ENCODE measurements around the gene CAMSAP3. TPM values are rescaled to one million over a fixed set of nuclear protein-coding genes. Genes with fewer than 3 reads are reported as not detected.
A peak's percentile ranks its signal among the peaks of the same experiment; 100 is the strongest.

Gene CAMSAP3
- total RNA-seq, 4 donors from 2014 or later = 0.11 to 0.42 (median 0.18) TPM

GRCh38 chr19:7648265-7649014, 52.8 kb downstream of the CAMSAP3 start:
- WGBS = 82% methylated on average over 11 of the region's 15 CpGs
- H3K4me3 ChIP-seq = no peak overlapping the region
- H3K36me3 ChIP-seq = no peaks in the 10 kb centered on the region
- intact Hi-C loops (cut with DNase I) = no loop called here
- H3K4me1 ChIP-seq = peaks cover 0 to 8% (median 6%) of the 10 kb centered on the region in 4 donors
- DNase-seq (ENCODE audit: extremely low spot score) = no peak
- H3K27me3 ChIP-seq = peaks cover 0 to 77% (median 2%) of the 10 kb centered on the region in 4 donors
- H3K9me3 ChIP-seq = no peaks in the 10 kb centered on the region
- H3K27ac ChIP-seq (replicated peaks in 1 of 4) = no peak overlapping the region
- no peak for TF ChIP-seq POLR2AphosphoS5 (IDR thresholded peaks at IDR 0.05)
- TF ChIP-seq EP300 (IDR thresholded peaks at IDR 0.05) = no peak
- no peak for TF ChIP-seq CTCF (IDR thresholded peaks at IDR 0.05)
- TF ChIP-seq POLR2A (IDR thresholded peaks at IDR 0.05; ENCODE audit: low read depth) = no peak

- H3K36me3 ChIP-seq = no peaks in the 10 kb centered on the region
- H3K27ac ChIP-seq (replicated peaks in 1 of 4) = no peak overlapping the region
- DNase-seq (ENCODE audit: extremely low spot score) = no peak
- H3K4me1 ChIP-seq = peaks cover 0 to 8% (median 6%) of the 10 kb centered on the region in 4 donors
- WGBS = 38% methylated on average over 2 of the region's 2 CpGs
- H3K27me3 ChIP-seq = peaks cover 0 to 62% (median under 1%) of the 10 kb centered on the region in 4 donors
- intact Hi-C loops (cut with DNase I) = no loop called here
- no peak overlapping the region for H3K4me3 ChIP-seq
- no peaks in the 10 kb centered on the region for H3K9me3 ChIP-seq
- TF ChIP-seq CTCF (IDR thresholded peaks at IDR 0.05) = no peak
- no peak for TF ChIP-seq POLR2A (IDR thresholded peaks at IDR 0.05; ENCODE audit: low read depth)
- no peak for TF ChIP-seq POLR2AphosphoS5 (IDR thresholded peaks at IDR 0.05)
- TF ChIP-seq EP300 (IDR thresholded peaks at IDR 0.05) = no peak
Observed at GRCh38 chr19:7650148-7650547, 54.5 kb downstream of the CAMSAP3 start.

- H3K27ac ChIP-seq (replicated peaks in 1 of 4) = no peak overlapping the region
- H3K4me1 ChIP-seq = peaks cover 0 to 8% (median 6%) of the 10 kb centered on the region in 4 donors
- H3K9me3 ChIP-seq = no peaks in the 10 kb centered on the region
- 6% methylated on average over 28 of the region's 28 CpGs for WGBS
- H3K27me3 ChIP-seq = peaks cover 0 to 44% (median 0%) of the 10 kb centered on the region in 4 donors
- intact Hi-C loops (cut with DNase I) = loop anchor here (1.0 to 2.0 kb wide), 2 partner anchors 29 to 145 kb away; no protein-coding TSS in a partner anchor
- H3K4me3 ChIP-seq = peak overlapping the region; percentile 25 to 39 (median 28)
- DNase-seq (ENCODE audit: extremely low spot score) = peak; percentile 97
- no peaks in the 10 kb centered on the region for H3K36me3 ChIP-seq
- TF ChIP-seq EP300 (IDR thresholded peaks at IDR 0.05) (no peak), POLR2AphosphoS5 (IDR thresholded peaks at IDR 0.05) (peak in 1 of 2 donors; percentile 56), POLR2A (IDR thresholded peaks at IDR 0.05; ENCODE audit: low read depth) (no peak), CTCF (IDR thresholded peaks at IDR 0.05) (peak in 2 of 3 experiments; percentile 95 to 98)
Observed at GRCh38 chr19:7652061-7652641, 56.5 kb downstream of the CAMSAP3 start.

- peaks cover 0 to 31% (median 0%) of the 10 kb centered on the region in 4 donors for H3K27me3 ChIP-seq
- no peak overlapping the region for H3K4me3 ChIP-seq
- 54% methylated on average over 7 of the region's 8 CpGs for WGBS
- no peaks in the 10 kb centered on the region for H3K36me3 ChIP-seq
- DNase-seq (ENCODE audit: extremely low spot score) = no peak
- no peaks in the 10 kb centered on the region for H3K9me3 ChIP-seq
- no peak overlapping the region for H3K27ac ChIP-seq (replicated peaks in 1 of 4)
- TF ChIP-seq POLR2A (IDR thresholded peaks at IDR 0.05; ENCODE audit: low read depth) (no peak), EP300 (IDR thresholded peaks at IDR 0.05) (no peak), CTCF (IDR thresholded peaks at IDR 0.05) (no peak), POLR2AphosphoS5 (IDR thresholded peaks at IDR 0.05) (no peak)
- intact Hi-C loops (cut with DNase I) = no loop called here
- H3K4me1 ChIP-seq = peaks cover 0 to 8% (median 6%) of the 10 kb centered on the region in 4 donors
Observed at GRCh38 chr19:7654401-7654800, 58.7 kb downstream of the CAMSAP3 start.

Measured in esophagus muscularis mucosa (tissue), 4 donors.